HG03469 (cell line): ENCODE measurements around the gene CENPO.
"Not testable (repeated sequence)": the region's sequence is repeated elsewhere in the genome, so short reads cannot be mapped to it uniquely, and the experiment has no call there.

Experiments used
- ATAC-seq: cut with Tn5 transposase; IDR thresholded peaks from one replicate; pipeline ENCODE4 v1.9.1; 2021; ENCODE audit warnings: mild to moderate bottlenecking, moderate library complexity, moderate number of reproducible peaks; ENCODE audit not compliant: unreplicated experiment

CENPO gene

DNA sequence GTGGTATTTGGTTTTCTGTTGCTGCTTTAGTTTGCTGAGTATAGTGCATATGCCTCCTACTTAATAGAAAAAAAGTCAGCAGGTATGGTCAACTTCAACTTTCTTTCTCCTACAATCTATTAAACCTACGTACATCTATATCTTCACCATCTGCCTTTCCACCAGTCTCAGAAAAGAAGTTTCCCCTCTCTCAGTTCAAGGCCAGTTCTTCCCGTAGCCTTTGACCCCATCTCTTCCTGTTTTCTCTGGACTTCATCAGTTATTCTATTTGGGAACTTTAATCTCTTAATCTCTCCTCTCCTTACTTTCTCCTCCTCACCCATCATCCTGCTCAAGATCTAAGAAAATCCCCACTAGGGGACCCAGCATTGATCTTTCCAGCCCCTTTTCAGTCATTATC, 5.7 kb upstream of the CENPO start:
- no peak for ATAC-seq

DNA sequence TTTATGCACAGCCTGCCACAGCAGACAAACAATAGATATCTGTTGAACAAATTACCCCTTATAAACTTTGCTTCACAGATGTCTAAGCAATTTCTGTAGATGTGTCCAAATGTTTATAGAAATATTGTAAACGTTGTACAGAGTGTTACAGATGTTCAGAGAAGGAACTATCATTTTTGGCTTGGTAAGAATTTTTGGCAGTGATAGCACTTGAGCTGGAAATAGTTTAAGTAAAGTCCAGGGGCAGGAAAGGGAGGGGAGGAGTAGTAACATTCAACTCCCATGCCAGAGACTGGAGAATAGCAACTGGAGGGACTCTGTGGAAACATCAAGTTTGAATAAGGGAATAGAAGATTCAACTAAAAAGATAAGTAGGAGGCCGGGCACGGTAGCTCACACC, 4.4 kb upstream of the CENPO start:
- ATAC-seq = no peak

DNA sequence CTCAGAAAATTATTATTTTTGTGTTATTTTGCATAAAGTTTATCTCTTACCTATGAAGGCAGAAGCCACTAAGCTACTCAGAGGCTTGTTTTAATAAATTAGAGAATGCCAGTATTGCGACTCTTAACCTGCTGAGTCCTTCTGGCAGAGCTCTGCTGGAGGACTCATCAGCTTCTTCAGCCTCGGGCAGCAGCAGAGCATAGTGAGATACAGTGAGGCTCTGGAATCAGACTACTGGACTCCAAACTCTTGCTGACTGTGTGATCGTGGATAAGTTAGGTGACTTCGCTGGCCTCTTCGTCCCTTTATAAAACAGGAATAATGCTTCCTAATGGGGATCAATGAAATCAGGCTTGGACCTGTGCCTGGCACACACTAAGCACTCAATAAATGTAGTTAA, 1.8 kb upstream of the CENPO start:
- ATAC-seq = no peak

DNA sequence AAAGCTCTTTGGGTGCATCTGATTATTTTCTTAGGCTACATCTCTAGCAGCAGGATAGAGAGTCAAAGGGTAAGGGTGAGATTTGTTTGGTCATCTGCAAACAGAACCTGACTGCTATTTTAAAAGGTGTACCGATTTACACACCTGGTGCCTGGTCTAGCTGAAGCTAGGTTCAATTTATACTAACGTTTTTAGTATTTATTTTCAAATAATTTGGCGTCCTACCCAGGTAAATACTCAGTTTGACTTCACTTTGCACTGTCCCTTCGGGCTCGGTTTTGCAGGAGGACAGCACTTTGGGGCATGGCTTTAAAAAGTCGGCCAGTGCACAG, 717 bp upstream of the CENPO start:
- no peak for ATAC-seq

DNA sequence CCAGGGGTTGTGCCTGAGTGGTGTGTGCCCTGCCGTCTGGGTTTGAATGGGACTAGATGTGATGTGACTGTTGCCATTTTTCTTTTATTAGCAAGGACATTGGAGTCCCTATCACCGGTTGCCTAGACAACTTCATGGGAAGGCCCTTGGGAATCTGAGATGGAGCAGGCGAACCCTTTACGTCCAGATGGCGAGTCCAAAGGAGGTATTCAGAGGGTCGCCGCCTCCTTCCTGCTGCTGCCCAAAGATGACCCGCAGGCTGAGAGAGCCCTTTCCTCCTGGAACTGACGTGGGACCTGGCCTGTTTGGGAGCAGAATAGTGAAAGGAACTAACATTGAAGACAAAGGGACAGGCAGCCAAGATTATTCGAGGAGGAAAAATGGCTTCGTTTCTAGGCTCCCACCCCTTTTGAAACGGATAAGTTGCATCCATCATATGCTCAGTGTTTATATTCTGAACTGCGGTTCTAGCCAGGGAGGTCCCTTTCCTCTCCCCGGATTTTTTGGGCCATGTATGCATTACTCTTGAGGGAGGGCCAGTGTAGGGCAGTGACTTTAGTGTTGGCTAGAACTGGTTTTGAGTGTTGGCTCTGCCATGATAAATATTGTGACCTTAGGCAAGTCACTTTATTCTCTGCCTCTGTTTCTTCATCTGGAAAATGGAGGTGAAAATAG, 673 bp downstream of the CENPO start:
- ATAC-seq = no peak

DNA sequence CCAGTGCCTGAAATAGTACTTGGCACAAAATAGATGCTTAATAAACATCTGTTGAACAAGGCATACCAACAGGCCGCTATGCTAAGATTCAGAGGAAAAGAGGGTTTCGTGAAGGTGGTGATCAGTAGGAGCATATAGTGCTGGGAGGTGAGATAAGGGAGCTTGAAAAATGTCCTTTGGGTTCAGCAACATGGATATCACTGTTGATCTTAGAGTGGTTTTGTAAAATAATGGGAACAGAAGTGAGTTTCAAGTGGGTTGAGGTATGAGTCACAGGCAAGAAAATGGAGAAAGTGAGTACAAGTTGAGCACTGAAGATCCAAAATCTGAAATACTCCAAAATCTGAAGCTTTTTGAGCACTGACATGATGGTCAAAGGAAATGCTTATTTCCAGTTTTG, 4.4 kb downstream of the CENPO start:
- no peak for ATAC-seq

DNA sequence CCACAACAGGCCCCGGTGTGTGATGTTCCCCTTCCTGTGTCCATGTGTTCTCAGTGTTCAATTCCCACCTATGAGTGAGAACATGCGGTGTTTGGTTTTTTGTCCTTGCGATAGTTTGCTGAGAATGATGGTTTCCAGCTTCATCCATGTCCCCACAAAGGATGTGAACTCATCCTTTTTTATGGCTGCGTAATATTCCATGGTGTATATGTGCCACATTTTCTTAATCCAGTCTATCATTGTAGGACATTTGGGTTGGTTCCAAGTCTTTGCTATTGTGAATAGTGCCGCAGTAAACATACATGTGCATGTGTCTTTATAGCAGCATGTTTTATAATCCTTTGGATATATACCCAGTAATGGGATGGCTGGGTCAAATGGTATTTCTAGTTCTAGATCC, 7.3 kb downstream of the CENPO start:
- not testable (repeated sequence) for ATAC-seq

DNA sequence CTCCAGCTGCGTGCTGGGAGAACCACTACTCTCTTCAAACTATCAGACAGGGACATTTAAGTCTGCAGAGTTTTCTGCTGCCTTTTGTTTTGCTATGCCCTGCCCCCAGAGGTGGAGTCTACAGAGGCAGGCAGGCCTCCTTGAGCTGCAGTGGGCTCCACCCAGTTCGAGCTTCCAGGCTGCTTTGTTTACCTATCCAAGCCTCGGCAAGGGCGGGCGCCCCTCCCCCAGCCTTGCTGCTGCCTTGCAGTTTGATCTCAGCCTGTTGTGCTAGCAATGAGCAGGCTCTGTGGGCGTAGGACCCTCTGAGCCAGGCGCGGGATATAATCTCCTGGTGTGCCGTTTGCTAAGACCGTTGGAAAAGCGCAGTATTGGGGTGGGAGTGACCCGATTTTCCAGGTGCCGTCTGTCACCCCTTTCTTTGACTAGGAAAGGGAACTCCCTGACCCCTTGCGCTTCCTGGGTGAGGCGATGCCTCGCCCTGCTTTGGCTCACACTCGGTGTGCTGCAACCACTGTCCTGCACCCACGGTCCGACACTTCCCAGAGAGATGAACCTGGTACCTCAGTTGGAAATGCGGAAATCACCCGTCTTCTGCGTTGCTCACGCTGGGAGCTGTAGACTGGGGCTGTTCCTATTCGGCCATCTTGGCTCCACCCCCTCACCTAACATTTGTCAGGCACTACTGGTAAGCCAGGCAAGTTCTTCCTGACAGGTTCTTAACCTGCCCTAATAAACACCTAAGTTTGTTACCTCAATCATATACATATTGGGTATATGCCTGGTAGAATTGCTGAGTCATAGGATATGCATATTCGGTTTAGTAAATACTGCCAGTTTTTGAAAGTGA, 12.8 kb downstream of the CENPO start:
- ATAC-seq = not testable (repeated sequence)

DNA sequence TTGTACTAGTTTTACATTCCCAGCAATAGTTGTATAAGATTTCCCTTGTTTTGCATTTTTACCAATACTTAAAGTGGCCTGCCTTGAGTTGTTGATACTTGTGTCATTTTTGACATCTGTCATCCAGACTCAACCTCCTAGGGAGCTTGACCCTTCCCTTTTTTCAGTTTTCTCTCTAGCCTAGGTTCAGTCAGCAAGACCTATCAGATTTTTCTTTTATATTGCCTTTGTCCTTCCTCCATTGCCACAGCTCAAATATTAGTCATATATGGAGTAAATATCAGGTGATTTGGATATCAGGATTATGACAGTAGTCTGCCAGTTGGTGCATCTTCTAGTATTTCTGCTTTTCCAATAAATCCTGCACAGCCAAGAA, 13.4 kb downstream of the CENPO start:
- ATAC-seq = no peak

DNA sequence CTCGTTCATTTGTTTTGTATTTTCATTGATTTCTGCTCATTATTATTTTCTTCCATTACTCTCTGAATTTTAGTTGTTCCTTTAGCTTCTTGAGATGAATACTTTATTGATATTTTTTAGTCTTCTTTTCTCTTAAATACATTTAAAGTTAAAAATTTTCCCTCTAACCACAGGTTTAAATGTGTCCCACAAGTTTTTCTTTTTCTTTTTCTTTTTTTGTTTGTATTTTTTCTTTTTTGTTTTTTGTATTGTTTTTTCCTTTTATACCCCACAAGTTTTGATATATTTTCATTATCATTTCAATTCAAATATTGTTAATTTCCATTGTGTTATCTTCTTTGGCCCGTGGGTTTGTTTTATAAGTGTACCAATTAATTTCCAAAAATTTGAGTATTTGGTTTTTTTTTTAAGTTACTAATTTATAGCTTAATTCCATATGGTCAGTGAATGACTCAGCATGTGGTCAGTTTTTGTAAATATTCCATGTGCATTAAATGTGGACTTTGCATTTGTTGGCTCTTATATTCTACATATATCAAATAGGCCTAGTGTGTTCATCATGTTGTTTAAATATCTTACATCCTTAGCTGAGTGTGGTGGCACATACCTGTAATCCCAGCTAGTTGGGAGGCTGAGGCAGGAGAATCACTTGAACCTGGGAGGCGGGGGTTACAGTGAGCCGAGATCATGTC, 16.2 kb downstream of the CENPO start:
- no peak for ATAC-seq

DNA sequence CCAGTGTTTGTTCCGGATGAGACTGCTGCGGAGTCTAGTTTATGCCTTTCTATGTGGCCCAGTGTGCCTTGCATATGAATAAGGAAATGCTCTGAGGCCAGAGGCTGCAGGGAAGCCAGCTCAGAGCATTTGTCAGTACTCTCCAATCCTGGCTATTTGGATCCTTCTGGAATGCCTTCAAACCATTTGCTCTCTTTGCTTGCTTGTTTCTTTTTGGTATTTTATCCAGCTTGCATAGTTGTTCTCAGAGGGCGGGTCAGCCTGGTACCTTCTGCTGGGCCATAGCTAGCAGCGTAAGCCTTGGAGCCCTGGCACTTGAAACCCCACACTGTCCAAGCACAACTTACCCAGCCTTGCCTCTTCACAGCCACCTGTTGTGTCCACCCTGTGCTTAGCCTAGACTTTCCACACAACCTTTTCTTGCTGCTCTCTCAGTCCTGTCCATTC, 20.5 kb downstream of the CENPO start:
- no peak for ATAC-seq

DNA sequence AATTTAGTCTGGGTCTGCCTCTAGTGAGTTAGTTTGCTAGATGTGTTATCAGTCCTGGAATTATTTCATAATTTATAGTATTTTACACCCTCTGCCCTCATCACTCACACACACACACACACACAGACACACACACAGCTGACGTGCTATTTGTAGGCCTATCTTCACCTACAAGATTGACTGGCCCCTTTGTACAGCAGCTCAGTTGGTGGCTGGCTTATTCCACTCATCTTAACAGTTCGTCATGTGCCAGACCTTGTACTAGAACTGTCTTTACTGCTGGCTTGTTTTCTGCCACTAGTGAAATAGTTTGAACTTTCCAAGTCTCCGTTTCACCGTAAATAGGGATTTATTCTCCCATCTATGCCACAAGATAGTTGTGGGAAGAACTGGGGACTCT, 21.3 kb downstream of the CENPO start:
- no peak for ATAC-seq

DNA sequence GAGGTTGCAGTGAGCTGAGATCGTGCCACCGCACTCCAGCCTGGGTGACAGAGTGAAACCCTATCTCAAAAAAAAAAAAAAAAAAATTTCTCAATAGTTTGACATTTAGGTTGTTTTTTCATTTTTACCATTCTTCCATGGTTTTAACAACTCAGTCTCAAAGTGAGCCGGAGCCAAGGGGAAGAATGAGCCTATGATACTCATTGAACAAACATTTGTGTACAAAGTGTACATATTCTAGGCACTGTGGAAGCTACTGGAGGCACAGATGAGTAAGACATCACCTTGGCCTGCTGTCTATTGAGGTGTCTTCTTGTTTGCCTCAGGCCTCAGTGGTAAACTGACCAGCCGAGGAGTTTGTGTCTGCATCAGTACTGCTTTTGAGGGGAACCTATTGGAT, 21.9 kb downstream of the CENPO start:
- ATAC-seq = no peak

DNA sequence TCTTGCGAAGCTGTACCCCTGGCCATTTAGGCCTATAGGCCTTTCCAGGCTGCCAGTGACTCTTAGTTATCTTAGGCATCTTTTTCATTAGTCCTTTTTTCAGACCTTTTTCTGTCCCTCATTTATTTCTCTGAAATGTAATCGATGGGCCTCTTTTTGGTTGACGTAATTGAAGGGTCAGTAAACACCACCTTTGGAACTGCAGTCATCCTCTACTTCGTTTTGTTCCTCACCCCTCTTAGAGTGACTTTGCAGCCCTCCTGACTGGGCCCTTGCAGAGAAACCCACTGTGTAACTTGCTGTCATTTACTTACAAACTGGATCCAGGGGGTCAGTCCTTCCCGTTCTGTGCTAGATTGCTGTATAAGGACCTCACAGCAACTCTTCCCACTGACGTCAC, 23.2 kb downstream of the CENPO start:
- no peak for ATAC-seq

DNA sequence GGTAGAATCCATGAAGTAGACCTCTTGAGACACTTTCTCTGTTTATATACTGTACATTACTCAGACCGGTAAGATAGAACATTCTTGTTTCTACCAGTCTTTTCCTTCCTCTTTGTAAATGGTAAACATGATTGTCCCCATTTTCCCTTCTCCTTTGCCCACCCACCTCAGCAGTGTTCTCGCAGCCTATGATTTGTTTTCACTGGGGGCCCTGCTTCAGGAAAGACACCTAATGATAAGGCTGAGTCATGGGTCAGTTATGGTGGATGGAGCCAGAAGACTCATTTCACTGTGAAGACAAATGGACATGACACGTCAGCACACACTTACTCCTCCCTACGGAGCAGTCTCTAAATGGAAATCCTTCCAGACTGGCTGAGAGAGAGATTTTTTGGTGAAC, 23.7 kb downstream of the CENPO start:
- no peak for ATAC-seq

DNA sequence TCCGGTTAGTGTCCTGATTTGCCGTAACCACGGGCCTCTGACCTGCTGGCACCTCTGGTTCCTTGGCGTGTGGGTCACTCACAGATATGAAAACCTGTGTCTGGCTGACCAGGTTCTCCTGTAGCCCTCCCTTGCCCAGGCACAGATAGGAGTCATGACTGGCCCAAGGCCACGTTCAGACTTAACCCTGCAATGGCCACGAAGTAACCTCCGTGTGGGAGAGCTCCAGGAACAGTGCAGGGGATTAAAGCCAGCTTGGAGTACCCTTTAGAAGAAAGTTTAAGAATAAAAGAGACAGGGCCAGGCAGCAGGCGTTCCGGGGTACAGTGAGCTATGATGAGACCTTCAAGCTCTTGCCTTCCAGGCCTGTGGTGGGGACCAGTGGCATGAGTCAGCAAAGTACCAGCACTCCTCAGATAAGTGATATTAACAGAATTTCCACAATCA, 25.5 kb downstream of the CENPO start:
- ATAC-seq = no peak

DNA sequence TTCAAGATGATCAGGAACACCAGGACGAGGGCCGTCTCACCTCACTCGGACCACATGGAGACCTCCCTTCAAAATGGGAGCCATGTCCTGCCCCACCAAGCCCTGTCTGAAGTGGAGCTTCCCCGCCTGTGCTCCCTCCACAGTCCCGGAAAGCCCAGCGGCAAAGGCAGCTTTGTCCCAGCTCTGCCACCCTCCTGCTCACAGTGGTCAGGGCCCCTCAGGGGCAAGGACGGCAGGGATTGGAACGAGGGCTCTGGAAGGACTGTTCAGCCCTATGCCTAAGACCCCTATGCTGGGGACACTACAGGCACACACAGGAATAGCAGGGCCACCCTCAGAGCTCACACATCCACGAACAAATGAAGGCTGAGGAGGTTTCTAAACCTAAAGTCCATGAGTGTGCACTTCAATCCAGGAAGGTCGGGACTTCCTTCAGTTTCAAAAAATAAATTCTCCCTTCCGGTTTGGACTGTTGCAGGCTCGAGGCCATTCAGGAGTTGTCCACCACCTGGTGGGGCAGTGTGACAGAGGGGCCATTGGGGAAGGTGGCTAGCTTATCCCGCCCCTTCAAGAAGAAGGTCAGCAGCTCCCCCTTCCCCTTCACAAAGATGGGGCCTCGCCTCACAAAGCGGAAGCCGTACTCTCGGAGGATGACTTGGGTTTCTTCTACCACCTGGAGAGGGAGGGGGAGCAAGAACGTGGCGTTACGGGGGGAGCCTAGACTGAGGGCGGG, 26.4 kb downstream of the CENPO start:
- no peak for ATAC-seq

DNA sequence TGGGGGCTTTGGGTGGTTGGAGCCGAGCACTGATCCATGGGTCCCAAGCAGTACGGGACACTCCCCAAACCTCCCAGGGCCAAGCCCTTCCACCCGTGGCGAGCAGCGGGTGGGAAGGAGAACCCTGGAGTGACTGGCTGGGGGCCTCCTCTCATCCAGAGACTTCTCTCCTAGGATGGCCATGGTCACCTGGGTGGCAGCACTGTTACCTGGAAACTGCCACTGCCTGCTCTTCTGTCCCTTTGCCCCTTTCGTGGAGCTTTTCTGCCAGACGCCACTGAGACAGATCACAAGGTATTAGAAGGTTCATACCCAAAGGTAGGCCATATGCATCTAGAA, 26.9 kb downstream of the CENPO start:
- no peak for ATAC-seq

DNA sequence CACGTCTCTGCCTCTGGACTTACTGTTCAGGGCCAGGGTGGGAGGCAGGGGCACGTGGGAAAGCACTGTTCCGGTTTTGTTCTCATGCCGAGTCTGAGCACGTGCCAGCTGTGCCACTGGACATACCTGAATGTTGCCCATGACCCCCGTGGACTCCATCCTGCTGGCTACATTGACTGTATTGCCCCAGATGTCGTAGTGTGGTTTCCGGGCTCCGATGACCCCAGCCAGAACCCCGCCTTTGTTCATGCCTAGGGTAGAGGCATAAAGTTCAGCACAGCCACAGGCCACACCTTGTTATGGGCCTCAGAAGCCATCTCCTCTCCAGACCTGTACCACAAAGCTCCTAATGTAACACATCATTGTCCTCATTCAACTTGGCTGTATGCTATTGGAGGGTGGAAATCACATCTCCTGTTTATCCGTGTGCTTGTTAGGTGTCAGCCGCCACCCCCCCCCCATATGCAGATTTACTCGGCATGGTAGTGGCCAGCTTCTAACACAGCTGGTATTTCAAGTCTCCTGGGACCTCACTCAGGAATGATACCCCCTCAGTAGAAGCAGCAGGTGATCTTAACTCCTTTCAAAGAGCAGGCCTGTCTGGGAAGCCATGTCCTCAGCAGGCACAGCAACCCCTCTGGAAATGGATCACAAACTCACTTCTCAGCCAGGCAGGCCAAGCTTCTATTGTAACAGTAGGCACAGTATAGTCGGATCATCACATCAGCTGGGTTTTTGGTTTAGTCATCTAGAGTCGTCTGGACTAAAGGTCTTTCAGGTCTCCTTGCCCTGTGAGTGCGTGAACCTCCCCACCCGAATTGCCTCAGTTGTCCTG, 27.6 kb downstream of the CENPO start:
- no peak for ATAC-seq

DNA sequence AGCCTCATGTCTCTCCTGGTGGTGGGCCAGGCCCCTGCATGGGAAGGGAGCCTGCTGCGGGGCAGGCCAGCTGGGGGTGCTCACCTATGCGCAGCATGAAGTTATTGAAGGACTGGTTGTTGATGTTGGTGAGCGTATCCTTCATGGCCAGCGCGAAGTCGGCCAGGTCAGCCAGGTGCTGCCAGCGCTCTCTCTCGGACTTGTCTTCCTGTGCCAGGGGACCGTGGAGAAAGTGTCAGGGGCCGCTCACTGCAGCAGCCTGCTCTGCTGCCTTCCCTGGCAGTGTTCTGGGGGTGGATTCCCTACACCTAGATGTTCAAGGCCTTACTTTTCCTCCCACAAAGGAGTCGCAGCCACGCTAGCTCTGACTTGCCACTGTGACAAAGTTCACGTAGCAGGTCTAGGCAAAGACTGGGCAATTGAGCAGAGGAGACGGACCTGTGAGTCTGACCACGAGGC, 28.2 kb downstream of the CENPO start:
- ATAC-seq = no peak
